Stomach smooth muscle (tissue), 2 donors: ENCODE results near the gene FHDC1.

Experiments used
- H3K27ac ChIP-seq: one replicate; pipeline ENCODE4 v1.7.0; 2013; ENCODE audit warnings: mild to moderate bottlenecking, low read length, inconsistent platforms
- H3K27me3 ChIP-seq, 2 donors: one replicate each; pipeline ENCODE4 v1.7.0; 2013; ENCODE audit warnings: low read length in 2 of 2; ENCODE audit not compliant: insufficient read depth in 2 of 2, control insufficient read depth in 1 of 2
- H3K36me3 ChIP-seq, 2 donors: one replicate each; pipeline ENCODE4 v1.7.0; 2013; ENCODE audit warnings: low read length in 2 of 2; ENCODE audit not compliant: control insufficient read depth in 2 of 2, insufficient read depth in 2 of 2
- H3K4me1 ChIP-seq: one replicate; pipeline ENCODE4 v1.7.0; 2013; ENCODE audit warnings: low read length; ENCODE audit not compliant: control insufficient read depth, insufficient read depth
- H3K4me3 ChIP-seq, 2 donors: one replicate each; pipeline ENCODE4 v1.7.0; 2013; ENCODE audit warnings: low read length in 2 of 2
- H3K9ac ChIP-seq, 2 donors: one replicate each; pipeline ENCODE4 v1.7.0; 2013; ENCODE audit warnings: low read length in 2 of 2, mild to moderate bottlenecking in 1 of 2
- H3K9me3 ChIP-seq, 2 donors: one replicate each; pipeline ENCODE4 v1.7.0; 2013; ENCODE audit warnings: low read length in 2 of 2; ENCODE audit not compliant: control insufficient read depth in 2 of 2
- donor health status: healthy.
- donor health status: Pancreatic carcinoma.

Gene FHDC1

DNA sequence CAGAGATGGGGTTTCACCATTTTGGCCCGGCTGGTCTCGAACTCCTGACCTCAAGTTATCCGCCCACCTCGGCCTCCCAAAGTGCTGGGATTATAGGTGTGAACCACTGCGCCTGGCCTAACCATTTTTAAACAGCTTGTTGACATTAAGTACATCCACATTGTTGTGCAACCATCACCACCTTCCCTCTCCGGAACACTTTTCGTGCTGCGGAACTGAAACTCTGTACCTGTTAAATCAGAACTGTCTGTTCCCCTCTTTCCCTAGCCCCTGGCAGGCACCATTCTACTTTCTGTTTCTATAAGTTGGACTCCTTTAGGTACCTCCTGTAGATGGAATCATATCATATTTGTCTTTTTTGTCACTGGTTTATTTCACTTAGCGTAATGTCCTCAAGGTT is 9.5 kb downstream of the FHDC1 start:
- Histone ChIP-seq H3K27ac (no peak overlapping the region), H3K36me3 (no peaks in the 10 kb centered on the region), H3K27me3 (peaks cover 0 to 2% of the 10 kb centered on the region in 2 donors), H3K9me3 (no peaks in the 10 kb centered on the region), H3K9ac (no peak overlapping the region), H3K4me1 (no peaks in the 10 kb centered on the region), H3K4me3 (no peak overlapping the region)

DNA sequence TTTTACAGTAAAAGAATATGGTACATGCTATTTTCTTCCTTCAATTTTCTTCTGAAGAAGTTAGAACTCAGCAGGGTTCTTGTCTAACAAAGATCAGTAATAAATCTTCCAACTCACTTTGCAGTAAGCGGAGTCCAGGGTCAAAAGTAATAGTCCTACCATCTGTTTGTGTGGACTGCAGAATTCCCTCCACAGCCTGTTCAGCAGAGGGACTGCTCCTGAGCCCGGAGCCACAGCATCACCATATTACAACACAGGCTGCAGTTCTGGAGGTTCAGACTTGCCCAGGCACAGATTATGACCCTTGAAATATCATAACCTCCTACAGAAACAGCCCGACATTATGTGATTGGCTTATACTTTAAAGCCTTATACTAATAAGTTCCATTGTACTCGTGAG is 10.3 kb downstream of the FHDC1 start:
- Histone ChIP-seq H3K4me1 (no peaks in the 10 kb centered on the region), H3K27me3 (peaks cover 0 to 3% of the 10 kb centered on the region in 2 donors), H3K9ac (no peak overlapping the region), H3K27ac (no peak overlapping the region), H3K9me3 (no peaks in the 10 kb centered on the region), H3K4me3 (no peak overlapping the region), H3K36me3 (no peaks in the 10 kb centered on the region)

DNA sequence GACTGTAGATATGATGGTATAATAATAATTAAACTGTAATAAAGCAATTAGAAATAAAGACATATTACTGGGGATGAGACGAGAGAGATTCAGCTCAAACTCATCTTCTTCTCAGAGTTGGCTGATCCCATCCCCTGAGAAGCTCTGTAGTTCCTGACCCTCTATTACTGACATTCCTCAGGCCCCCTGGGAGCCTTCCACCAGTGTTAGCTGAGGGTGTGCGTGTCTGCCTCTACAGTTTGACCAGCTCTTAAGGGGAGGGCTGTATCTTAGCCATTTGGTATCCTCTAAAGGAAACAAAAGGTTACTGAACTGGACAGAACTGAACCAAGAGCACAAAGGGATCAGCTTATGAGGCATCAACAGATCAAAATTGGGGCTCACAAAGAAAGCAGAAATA is 11.2 kb downstream of the FHDC1 start:
- no peak overlapping the region for H3K27ac ChIP-seq
- H3K4me1 ChIP-seq = no peaks in the 10 kb centered on the region
- no peak overlapping the region for H3K4me3 ChIP-seq
- H3K9ac ChIP-seq = no peak overlapping the region
- H3K9me3 ChIP-seq = no peaks in the 10 kb centered on the region
- H3K27me3 ChIP-seq = peaks cover 0 to 3% of the 10 kb centered on the region in 2 donors
- no peaks in the 10 kb centered on the region for H3K36me3 ChIP-seq

DNA sequence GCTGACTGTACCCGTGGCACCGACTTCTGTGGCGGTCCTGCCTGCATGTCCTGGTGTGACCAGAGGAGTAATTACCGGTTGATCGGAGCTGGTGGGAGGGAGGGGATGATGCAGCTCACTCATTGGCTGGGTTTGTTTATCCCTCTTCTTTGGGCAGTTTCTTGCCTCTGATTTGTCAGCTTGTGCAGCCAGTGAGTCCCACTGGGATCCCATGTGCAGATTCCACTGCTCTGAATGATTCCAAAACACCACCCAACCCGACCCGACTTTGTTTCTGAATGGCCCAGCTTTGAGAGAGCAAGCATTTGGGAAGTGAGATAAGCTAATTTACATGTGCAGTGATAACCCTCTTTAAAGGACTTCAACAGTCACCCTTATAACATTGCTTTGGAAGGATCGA is 13.8 kb downstream of the FHDC1 start:
- no peaks in the 10 kb centered on the region for H3K9me3 ChIP-seq
- H3K27me3 ChIP-seq = peaks cover 0 to 3% of the 10 kb centered on the region in 2 donors
- no peak overlapping the region for H3K4me3 ChIP-seq
- H3K36me3 ChIP-seq = no peaks in the 10 kb centered on the region
- H3K4me1 ChIP-seq = no peaks in the 10 kb centered on the region
- no peak overlapping the region for H3K9ac ChIP-seq
- no peak overlapping the region for H3K27ac ChIP-seq

DNA sequence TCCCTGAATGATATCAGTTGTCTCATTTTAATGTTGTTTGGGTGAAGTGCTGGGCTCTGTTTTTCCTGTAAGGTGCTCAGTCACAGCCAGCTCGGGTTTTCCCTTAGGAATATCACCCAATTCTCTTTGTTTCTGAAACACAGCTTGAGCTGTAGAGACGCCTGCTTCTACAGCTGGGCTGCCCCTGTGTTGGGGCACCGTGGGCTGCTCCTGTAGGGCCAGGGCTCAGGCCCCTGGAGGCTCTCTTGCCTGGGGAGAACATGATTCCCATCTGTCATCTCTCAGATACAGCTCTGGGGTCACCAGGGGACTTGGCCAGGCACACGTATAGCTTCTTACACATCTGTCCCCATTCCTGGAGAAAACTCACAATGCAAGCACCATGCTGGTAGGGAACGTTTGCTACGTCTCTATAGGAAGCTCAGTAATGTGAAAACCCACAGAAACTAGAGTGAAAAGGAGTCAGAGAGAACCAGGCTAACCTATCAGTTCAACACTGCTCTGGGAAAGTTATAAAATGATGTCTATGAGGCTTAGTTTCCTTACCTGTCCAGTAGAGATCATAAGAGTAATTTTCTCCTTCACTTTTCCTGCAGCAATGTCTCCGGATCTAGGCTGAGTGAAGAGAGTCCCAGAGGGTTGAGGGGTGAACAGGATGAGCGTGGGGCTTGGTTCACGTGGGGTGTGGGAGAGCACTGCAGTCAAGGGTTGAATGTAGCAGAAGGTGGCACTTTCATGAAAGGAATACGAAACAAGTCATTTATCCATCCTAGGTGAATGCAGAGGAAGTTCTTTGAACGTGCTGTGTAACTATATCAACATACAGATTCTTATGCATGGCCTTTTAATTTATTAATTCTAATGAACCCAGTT is 14.5 kb downstream of the FHDC1 start:
- Histone ChIP-seq H3K4me3 (no peak overlapping the region), H3K4me1 (no peaks in the 10 kb centered on the region), H3K27me3 (peaks cover 0 to 3% of the 10 kb centered on the region in 2 donors), H3K36me3 (no peaks in the 10 kb centered on the region), H3K9me3 (no peaks in the 10 kb centered on the region), H3K27ac (no peak overlapping the region), H3K9ac (no peak overlapping the region)

DNA sequence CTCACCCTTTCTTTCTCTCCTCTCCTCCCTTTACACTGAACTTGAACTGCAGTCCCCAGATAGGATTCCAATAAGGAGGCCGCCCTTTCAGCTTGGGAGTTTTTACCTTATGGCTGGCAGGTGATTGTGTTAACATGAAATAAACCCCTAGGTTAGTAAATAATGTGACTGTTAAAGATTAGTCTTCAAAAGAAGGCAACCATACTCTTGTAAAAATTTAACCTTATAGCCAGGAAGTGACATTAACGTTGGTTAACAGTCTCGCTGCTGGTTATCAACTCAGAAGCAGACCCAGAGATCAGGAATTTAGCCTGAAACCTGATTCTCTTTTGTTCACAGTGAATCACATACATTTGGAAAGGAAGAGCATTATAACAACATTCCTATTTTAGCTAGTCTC is 15.2 kb downstream of the FHDC1 start:
- Histone ChIP-seq H3K9me3 (no peaks in the 10 kb centered on the region), H3K27me3 (peaks cover 0 to 3% of the 10 kb centered on the region in 2 donors), H3K36me3 (no peaks in the 10 kb centered on the region), H3K4me3 (no peak overlapping the region), H3K27ac (no peak overlapping the region), H3K9ac (no peak overlapping the region), H3K4me1 (no peaks in the 10 kb centered on the region)

DNA sequence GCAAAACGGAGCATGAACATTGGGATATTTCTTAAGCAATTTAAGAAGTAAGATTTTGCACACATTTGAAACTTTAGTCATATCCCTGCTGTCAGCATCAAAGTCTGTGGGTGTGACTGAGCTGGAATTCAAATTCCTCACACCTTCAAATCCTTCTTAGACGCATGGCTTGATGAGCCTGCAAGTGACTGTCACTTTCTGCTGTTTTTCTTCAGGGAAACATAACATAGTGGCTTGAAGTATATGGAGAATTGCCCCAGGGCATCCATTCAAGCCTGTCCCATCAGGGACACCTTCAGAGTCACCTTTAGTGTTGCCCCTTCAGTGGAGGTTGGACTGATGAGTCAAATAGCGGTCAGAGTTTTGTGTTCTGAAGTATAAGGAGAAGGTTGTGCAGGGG is 17.4 kb downstream of the FHDC1 start:
- Histone ChIP-seq H3K4me3 (no peak overlapping the region), H3K27ac (no peak overlapping the region), H3K4me1 (no peaks in the 10 kb centered on the region), H3K27me3 (peaks cover 0 to 3% of the 10 kb centered on the region in 2 donors), H3K9ac (no peak overlapping the region), H3K9me3 (no peaks in the 10 kb centered on the region), H3K36me3 (no peaks in the 10 kb centered on the region)

DNA sequence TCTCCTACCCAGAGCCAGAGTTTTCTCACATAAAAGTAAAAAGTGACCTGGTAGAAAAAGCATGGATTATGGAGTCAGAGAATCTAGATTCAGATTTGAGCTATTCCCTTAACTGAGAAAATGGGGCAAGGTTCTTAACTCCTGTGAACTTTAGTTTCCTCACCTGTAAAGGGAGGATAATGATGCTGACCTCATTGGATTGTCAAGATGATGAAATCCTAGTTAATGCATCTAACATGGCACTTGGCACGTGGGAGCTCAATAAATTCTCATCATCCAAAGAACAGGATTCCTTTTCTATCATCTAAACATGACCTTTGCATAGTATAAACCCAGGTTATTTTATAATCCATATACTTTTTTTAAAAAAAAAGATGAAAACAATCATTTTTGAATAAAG is 18.6 kb downstream of the FHDC1 start:
- no peak overlapping the region for H3K4me3 ChIP-seq
- no peak overlapping the region for H3K9ac ChIP-seq
- no peak overlapping the region for H3K27ac ChIP-seq
- no peaks in the 10 kb centered on the region for H3K36me3 ChIP-seq
- no peaks in the 10 kb centered on the region for H3K9me3 ChIP-seq
- H3K27me3 ChIP-seq = peaks cover 0 to 3% of the 10 kb centered on the region in 2 donors
- H3K4me1 ChIP-seq = no peaks in the 10 kb centered on the region

DNA sequence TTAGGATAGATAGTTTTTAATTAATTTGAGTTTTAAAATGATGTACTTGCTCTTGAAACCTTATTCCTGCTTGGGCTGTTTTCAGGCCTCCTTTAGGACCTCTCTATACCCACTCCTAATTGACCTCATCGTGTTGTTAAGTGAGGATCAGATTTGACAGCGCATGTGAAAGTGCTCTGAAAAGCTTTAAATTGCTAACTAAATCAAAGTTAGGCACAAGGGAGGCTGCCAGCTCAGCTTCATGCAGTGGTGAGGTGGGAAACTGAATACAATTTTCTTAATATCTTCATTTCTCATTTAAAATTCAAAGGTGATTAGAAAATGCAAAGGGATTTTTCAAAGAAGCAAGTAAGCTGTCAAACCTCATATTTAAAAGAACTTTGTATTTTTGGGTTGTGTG is 20.0 kb downstream of the FHDC1 start:
- H3K36me3 ChIP-seq = no peaks in the 10 kb centered on the region
- no peak overlapping the region for H3K27ac ChIP-seq
- H3K27me3 ChIP-seq = no peaks in the 10 kb centered on the region
- H3K4me3 ChIP-seq = no peak overlapping the region
- no peaks in the 10 kb centered on the region for H3K9me3 ChIP-seq
- H3K4me1 ChIP-seq = no peaks in the 10 kb centered on the region
- no peak overlapping the region for H3K9ac ChIP-seq

DNA sequence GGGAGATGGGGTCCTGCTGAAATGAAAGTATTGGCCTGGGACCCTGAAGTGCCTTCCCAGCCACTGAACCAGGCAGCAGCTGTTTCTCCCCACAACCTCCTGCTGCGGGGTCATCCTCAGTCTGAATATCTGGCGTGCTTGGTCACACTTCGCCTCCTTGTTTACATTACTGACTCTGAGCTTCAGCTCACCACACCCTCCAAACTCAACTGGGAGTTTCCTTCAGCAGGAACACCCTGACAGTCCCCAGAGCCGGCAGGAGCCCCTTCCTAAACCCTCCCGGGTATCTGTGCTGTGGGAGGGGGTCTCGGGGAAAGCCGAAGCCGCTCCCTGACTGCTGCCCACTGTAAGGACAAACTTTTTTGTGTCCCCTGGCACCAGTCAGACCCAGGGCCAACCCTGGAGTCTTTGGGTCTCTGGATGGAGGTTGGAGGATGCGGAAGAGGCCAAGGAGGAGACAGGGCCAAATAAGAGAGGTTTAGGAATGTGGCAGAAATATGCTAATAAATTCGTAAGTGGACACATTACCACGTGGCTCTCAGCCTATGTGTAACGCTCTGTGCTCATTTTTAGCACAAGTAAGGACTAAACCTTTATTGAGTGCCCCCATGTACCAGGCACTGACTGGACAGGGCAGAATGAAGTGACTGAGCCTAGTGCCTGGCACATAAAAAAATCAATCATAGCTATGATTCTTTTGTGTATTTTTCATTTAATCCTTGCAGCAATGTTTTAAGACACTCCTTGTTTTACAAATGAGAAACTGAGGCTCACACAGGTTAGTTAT is 20.7 kb downstream of the FHDC1 start:
- H3K27ac ChIP-seq = no peak overlapping the region
- no peak overlapping the region for H3K4me3 ChIP-seq
- H3K4me1 ChIP-seq = no peaks in the 10 kb centered on the region

More for the DNA sequence above, 20.7 kb downstream of the FHDC1 start:
- H3K9me3 ChIP-seq = no peaks in the 10 kb centered on the region
- no peaks in the 10 kb centered on the region for H3K36me3 ChIP-seq
- no peaks in the 10 kb centered on the region for H3K27me3 ChIP-seq
- H3K9ac ChIP-seq = no peak overlapping the region
